K562 treated with DMSO at 1 percent for 12 hours (cell line): ENCODE measurements around the gene GMPPB. TPM values are rescaled to one million over a fixed set of nuclear protein-coding genes. Genes with fewer than 3 reads are reported as not detected.

Experiments used
- total RNA-seq: library from RNA; unstranded; fragments of 300-600 nt; gene quantifications from 2 replicates; pipeline ENCODE4 v1.2.3, GENCODE V29; 2022; ENCODE audit not compliant: insufficient read depth

GMPPB gene
- 10.2 and 15.5 TPM in 2 replicates for total RNA-seq

DNA sequence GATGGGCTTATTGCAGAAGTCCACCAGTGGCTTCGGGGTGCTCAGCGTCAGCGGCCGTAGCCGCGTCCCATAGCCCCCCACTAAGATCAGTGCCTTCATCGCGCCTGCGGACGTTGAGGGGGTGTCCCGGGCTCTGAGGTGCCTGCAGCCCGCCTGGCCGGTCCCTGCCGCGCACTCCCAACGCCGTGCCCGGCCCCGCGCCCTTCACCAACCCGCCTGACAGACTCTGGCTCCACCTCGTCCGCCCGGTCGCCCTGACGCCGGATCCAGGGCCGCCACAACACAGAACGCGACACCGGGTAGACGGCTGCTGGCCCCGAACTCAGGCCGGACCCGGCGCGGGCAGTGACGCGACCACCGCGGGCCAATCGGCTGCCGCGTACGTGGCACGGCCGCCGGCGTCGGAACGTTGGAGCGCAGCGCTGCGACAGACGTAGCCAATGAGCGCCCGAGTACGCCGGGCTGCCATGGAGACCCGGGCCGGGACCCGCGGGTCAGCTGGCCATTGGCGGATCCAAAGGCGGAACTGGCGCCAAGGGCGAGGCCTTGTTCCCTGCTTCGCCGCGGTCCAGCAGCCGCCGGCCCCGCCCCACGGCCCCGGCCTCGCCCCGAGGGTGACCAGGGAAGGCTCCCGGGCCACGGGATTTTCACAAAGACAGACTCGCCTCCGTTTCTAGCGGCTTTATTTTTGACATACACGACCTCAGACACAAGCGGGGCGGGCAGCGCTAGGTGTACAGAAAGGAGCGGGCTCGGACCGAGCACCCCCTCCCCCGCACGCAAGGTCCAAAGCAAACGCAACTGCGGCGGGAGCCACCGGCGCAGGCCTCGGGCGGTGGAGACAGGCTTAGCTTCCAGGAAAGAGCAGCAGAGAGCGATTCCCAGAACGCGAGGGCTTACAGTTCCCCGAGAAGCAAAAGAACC is at the start of gene GMPPB:
GMPPB (minus strand) TSS at position 324 of the 924 bp plus-strand sequence; CDS start at position 99, 225 bp downstream.

DNA sequence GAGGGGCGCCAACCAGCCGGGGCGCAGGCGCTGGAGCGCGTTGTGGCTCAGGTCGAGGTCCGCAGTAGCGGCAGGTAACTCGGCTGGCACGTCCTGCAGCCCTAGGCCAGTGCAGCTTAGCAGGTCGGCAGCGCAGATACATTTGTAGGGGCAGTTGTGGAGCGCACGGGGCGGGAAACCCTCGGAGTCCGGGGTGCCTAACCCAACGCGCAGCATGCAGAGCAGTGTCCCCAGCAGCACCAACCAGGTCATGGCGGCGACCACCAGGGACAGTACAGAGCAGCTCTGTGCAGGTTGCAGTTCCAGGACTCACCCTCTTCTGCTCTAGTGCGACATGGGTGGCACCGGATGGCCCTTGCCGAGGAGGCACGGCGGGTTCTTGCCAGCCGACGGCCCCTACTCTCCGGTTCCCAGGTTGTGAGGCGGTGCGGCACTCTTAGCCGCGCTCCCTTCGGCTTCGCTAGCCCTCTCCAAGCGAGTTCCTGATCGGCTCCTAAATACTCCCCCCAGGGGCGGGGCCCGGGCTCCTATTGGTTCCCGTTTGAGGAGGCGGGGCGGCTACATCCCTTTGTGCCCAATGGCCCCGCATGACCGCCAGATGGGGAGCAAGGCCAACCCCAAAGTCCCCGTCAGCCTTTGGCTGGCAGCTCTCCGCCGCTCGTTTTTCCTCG is 4.4 kb downstream of the GMPPB start, which contains the start of gene AMIGO3:
AMIGO3 (minus strand) TSS at position 471 of the 671 bp plus-strand sequence; CDS start at position 252, 219 bp downstream.

DNA sequence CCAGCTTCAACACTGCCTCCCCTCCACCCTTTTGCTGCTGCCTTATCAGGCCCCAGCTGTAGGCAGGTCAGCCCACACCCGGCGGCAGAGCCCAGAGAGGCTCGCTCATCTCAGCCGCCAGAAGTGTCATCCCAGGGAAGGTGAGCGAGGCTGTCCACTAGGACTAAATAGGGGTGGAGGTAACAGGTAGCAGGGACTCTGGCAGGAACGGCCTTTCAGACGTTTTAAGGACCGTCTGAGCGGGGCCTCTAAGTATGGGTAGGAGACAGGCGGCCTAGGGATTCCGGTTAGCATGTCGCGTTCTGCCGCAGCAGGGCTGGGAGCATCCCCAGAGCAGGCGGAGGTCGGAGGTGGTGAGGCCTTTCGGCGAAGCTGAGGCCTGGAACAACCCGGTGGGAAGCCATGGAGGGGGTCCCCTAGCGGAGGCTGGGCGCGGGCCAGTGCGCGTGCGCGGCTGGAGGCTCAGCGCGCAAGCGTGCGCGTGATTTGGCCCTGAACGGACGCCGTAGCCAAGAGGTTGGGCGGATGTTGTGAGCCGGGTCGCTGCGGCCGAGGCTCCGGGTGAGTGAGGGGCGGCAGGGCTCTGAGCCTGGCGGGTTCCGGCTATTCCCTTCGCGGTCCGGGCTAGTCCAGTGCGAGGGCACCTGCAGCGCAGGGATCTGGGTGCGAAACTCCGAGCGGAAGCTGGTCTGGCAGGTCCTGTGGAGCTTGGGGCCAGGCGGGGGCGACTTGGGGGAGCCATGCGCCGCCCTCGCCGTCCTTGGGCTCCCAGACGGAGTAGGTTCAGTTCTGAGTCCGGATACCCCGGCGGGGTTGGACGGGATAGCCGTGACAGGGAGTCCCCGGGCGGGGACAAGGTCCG is 34.5 kb downstream of the GMPPB start, which contains the start of the genes MST1 and RNF123:
MST1 (minus strand) TSS at position 429 of the 862 bp plus-strand sequence. CDS start 783 bp downstream, outside the sequence.
RNF123 (plus strand) TSS at position 512 of the 862 bp plus-strand sequence. CDS start 1,609 bp downstream, outside the sequence.

DNA sequence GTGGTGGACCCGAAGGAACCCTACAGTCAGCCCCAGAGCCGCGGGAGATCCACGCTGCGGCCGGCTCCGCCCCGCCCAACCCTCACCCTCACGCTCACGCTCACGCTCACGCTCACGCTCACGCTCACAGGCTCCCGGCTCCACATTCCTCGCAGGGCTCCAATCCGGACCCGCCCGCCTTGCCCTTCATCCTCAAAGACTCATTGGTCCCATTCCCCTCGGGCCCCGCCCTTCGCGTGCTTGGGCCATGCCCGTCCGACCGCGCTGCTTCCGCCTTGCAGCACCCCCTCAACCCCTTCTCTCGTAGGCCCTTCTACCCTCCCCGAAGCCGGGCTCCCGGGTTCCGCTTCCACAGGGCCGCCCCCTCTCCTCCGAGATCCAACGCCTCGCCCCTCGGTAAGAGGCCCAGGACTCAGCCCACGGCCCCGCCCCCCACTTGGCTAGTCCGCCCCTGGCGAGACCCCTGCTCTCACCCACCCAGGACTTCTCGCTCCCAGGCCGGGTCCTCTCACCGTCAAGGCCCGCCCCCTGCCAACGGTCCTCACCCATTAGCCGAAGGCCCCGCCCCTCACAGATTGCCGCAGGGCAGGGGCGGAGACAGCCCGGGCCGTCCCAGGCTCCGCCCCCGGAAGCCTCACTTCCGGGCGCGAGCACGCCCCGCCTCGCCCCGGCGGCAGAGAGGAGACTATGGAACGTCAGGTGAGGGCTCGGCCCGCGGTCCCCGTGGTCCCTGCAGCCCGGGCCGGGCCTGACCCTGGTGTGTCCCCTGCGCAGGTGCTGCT is 49.8 kb downstream of the GMPPB start, which contains the start of gene APEH:
APEH (plus strand) TSS at position 637 of the 782 bp plus-strand sequence; CDS start at position 688, 51 bp downstream.

Other genes with a start within 250 kb of the GMPPB start
- gene BSN, start 169.5 kb downstream of the GMPPB start, total RNA-seq = 0.07 and 0.17 TPM in 2 replicates
- 96.5 and 122 TPM in 2 replicates for gene APEH, start 49.6 kb downstream of the GMPPB start, total RNA-seq
- 0.57 and 2.5 TPM in 2 replicates for gene MST1, start 34.5 kb downstream of the GMPPB start, total RNA-seq
- 24.4 and 32.7 TPM in 2 replicates for gene RNF123, start 34.4 kb downstream of the GMPPB start, total RNA-seq
- gene AMIGO3, start 4.3 kb downstream of the GMPPB start, total RNA-seq = 2.6 and 6.2 TPM in 2 replicates
- gene IP6K1, start 62.6 kb upstream of the GMPPB start, total RNA-seq = 22.7 and 36.2 TPM in 2 replicates
- gene CDHR4, start 75.9 kb upstream of the GMPPB start, total RNA-seq = not detected in 2 replicates
- 1.7 and 3.5 TPM in 2 replicates for gene INKA1, start 79.3 kb upstream of the GMPPB start, total RNA-seq
- 13.2 and 13.4 TPM in 2 replicates for gene UBA7, start 90.0 kb upstream of the GMPPB start, total RNA-seq
- gene TRAIP, start 132.6 kb upstream of the GMPPB start, total RNA-seq = 16.7 and 24.1 TPM in 2 replicates
- gene CAMKV, start 146.0 kb upstream of the GMPPB start, total RNA-seq = not detected in 2 replicates
- gene MST1R, start 179.9 kb upstream of the GMPPB start, total RNA-seq = 1.7 and 7.2 TPM in 2 replicates
- 11.1 and 13.7 TPM in 2 replicates for gene MON1A, start 205.9 kb upstream of the GMPPB start, total RNA-seq
- gene RBM6, start 216.2 kb upstream of the GMPPB start, total RNA-seq = 23.7 and 45.8 TPM in 2 replicates